ENCODE results near the gene C1GALT1C1L. TPM values are rescaled to one million over a fixed set of nuclear protein-coding genes. Genes with fewer than 3 reads are reported as not detected.

C1GALT1C1L gene
- total and polyA plus RNA-seq, 2 donors from 2014 or later, result 1.9 to 3.5 TPM

- H3K9ac ChIP-seq (ENCODE audit: low read length in 3 of 3), result no peak overlapping the region
- DNase-seq, result no peak
- no peak overlapping the region for H3K4me3 ChIP-seq (ENCODE audit: low read length in 3 of 3)
- intact Hi-C loops (cut with DNase I), result no loop called here
- H3K4me1 ChIP-seq (ENCODE audit: control insufficient read depth in 2 of 3, insufficient read depth in 2 of 3, low read depth in 1 of 3, low read length in 3 of 3), result peaks cover 0 to 7% (median 1%) of the 10 kb centered on the region in 3 donors
- H3K9me3 ChIP-seq (ENCODE audit: control insufficient read depth in 2 of 3, insufficient read depth in 1 of 3, low read length in 3 of 3), result peaks cover 0 to 3% (median 0%) of the 10 kb centered on the region in 3 donors
- no peaks in the 10 kb centered on the region for H3K27me3 ChIP-seq (ENCODE audit: control insufficient read depth, insufficient read depth, low read length)
- H3K36me3 ChIP-seq (ENCODE audit: control insufficient read depth in 2 of 3, insufficient read depth in 3 of 3, low read length in 3 of 3), result no peaks in the 10 kb centered on the region
- no peak overlapping the region for H3K27ac ChIP-seq (ENCODE audit: low read depth in 2 of 2, low read length in 2 of 2)
- FAIRE-seq, result no peak
- no peak for TF ChIP-seq CTCF (IDR thresholded peaks at IDR 0.05; ENCODE audit: borderline replicate concordance, extremely low read depth, insufficient read depth)
Observed at GRCh38 chr2:43631618-43632317, 44.5 kb downstream of the C1GALT1C1L start.

Other genes starting within 250 kb of the C1GALT1C1L start
- 45.1 TPM for gene THADA, start 80.4 kb downstream of the C1GALT1C1L start, total RNA-seq
- 21.4 TPM for gene THADA, start 80.4 kb downstream of the C1GALT1C1L start, polyA plus RNA-seq (ENCODE audit: insufficient read depth, low read depth, low replicate concordance)
- 25.0 TPM for gene PLEKHH2, start 39.2 kb downstream of the C1GALT1C1L start, total RNA-seq
- 4.3 TPM for gene PLEKHH2, start 39.2 kb downstream of the C1GALT1C1L start, polyA plus RNA-seq (ENCODE audit: insufficient read depth, low read depth, low replicate concordance)
- gene DYNC2LI1, start 97.6 kb upstream of the C1GALT1C1L start, total RNA-seq, result 41.5 TPM
- 54.4 TPM for gene DYNC2LI1, start 97.6 kb upstream of the C1GALT1C1L start, polyA plus RNA-seq (ENCODE audit: insufficient read depth, low read depth, low replicate concordance)
- gene ABCG5, start 162.4 kb upstream of the C1GALT1C1L start, total RNA-seq, result not detected
- gene ABCG5, start 162.4 kb upstream of the C1GALT1C1L start, polyA plus RNA-seq (ENCODE audit: insufficient read depth, low read depth, low replicate concordance), result not detected
- gene ABCG8, start 162.5 kb upstream of the C1GALT1C1L start, total RNA-seq, result 0.13 TPM
- gene ABCG8, start 162.5 kb upstream of the C1GALT1C1L start, polyA plus RNA-seq (ENCODE audit: insufficient read depth, low read depth, low replicate concordance), result 0.09 TPM